Measurements from ENCODE around the gene DNAI1.
A peak's percentile ranks its signal among the peaks of the same experiment; 100 is the strongest.

The DNAI1 gene

GRCh38 chr9:34515959-34516358 is 57.4 kb downstream of the DNAI1 start:
- H3K4me1 ChIP-seq (ENCODE audit: control insufficient read depth in 5 of 5, insufficient read depth in 5 of 5, low read length in 5 of 5), result peaks cover 3 to 36% (median 16%) of the 10 kb centered on the region in 5 donors
- H3K36me3 ChIP-seq (ENCODE audit: control insufficient read depth in 5 of 5, insufficient read depth in 5 of 5, low read length in 5 of 5), result no peaks in the 10 kb centered on the region
- H3K9ac ChIP-seq (ENCODE audit: low read length in 5 of 5), result no peak overlapping the region
- no peaks in the 10 kb centered on the region for H3K9me3 ChIP-seq (ENCODE audit: control insufficient read depth in 5 of 5, low read length in 5 of 5)
- H3K27me3 ChIP-seq (ENCODE audit: control insufficient read depth in 5 of 5, insufficient read depth in 4 of 5, low read length in 5 of 5), result no peaks in the 10 kb centered on the region
- H3K27ac ChIP-seq (ENCODE audit: low read depth, low read length), result no peak overlapping the region
- H3K4me3 ChIP-seq (ENCODE audit: low read depth in 1 of 5, low read length in 5 of 5), result no peak overlapping the region

GRCh38 chr9:34517185-34517584 is 58.6 kb downstream of the DNAI1 start:
- Histone ChIP-seq H3K4me1 (ENCODE audit: control insufficient read depth in 5 of 5, insufficient read depth in 5 of 5, low read length in 5 of 5) (peaks cover 3 to 34% (median 16%) of the 10 kb centered on the region in 5 donors), H3K4me3 (ENCODE audit: low read depth in 1 of 5, low read length in 5 of 5) (no peak overlapping the region), H3K27me3 (ENCODE audit: control insufficient read depth in 5 of 5, insufficient read depth in 4 of 5, low read length in 5 of 5) (peaks cover 0 to 1% (median under 1%) of the 10 kb centered on the region in 5 donors), H3K9ac (ENCODE audit: low read length in 5 of 5) (no peak overlapping the region), H3K9me3 (ENCODE audit: control insufficient read depth in 5 of 5, low read length in 5 of 5) (no peaks in the 10 kb centered on the region), H3K36me3 (ENCODE audit: control insufficient read depth in 5 of 5, insufficient read depth in 5 of 5, low read length in 5 of 5) (no peaks in the 10 kb centered on the region), H3K27ac (ENCODE audit: low read depth, low read length) (no peak overlapping the region)

- Histone ChIP-seq H3K36me3 (ENCODE audit: control insufficient read depth in 5 of 5, insufficient read depth in 5 of 5, low read length in 5 of 5) (no peaks in the 10 kb centered on the region), H3K9me3 (ENCODE audit: control insufficient read depth in 5 of 5, low read length in 5 of 5) (no peaks in the 10 kb centered on the region), H3K27ac (ENCODE audit: low read depth, low read length) (no peak overlapping the region), H3K27me3 (ENCODE audit: control insufficient read depth in 5 of 5, insufficient read depth in 4 of 5, low read length in 5 of 5) (peaks cover 0 to 5% (median 4%) of the 10 kb centered on the region in 5 donors), H3K4me3 (ENCODE audit: low read depth in 1 of 5, low read length in 5 of 5) (no peak overlapping the region), H3K9ac (ENCODE audit: low read length in 5 of 5) (no peak overlapping the region), H3K4me1 (ENCODE audit: control insufficient read depth in 5 of 5, insufficient read depth in 5 of 5, low read length in 5 of 5) (peaks cover 3 to 30% (median 18%) of the 10 kb centered on the region in 5 donors)
Observed at GRCh38 chr9:34518110-34518616, 59.6 kb downstream of the DNAI1 start.

GRCh38 chr9:34518896-34519295 is 60.3 kb downstream of the DNAI1 start:
- H3K9me3 ChIP-seq (ENCODE audit: control insufficient read depth in 5 of 5, low read length in 5 of 5), result no peaks in the 10 kb centered on the region
- peaks cover 2 to 33% (median 23%) of the 10 kb centered on the region in 5 donors for H3K4me1 ChIP-seq (ENCODE audit: control insufficient read depth in 5 of 5, insufficient read depth in 5 of 5, low read length in 5 of 5)
- H3K27me3 ChIP-seq (ENCODE audit: control insufficient read depth in 5 of 5, insufficient read depth in 4 of 5, low read length in 5 of 5), result peaks cover 0 to 5% (median 4%) of the 10 kb centered on the region in 5 donors
- H3K27ac ChIP-seq (ENCODE audit: low read depth, low read length), result no peak overlapping the region
- no peaks in the 10 kb centered on the region for H3K36me3 ChIP-seq (ENCODE audit: control insufficient read depth in 5 of 5, insufficient read depth in 5 of 5, low read length in 5 of 5)
- H3K9ac ChIP-seq (ENCODE audit: low read length in 5 of 5), result no peak overlapping the region
- no peak overlapping the region for H3K4me3 ChIP-seq (ENCODE audit: low read depth in 1 of 5, low read length in 5 of 5)

GRCh38 chr9:34519321-34520020 is 60.9 kb downstream of the DNAI1 start:
- peaks cover 2 to 33% (median 23%) of the 10 kb centered on the region in 5 donors for H3K4me1 ChIP-seq (ENCODE audit: control insufficient read depth in 5 of 5, insufficient read depth in 5 of 5, low read length in 5 of 5)
- no peak overlapping the region for H3K4me3 ChIP-seq (ENCODE audit: low read depth in 1 of 5, low read length in 5 of 5)
- H3K27me3 ChIP-seq (ENCODE audit: control insufficient read depth in 5 of 5, insufficient read depth in 4 of 5, low read length in 5 of 5), result peaks cover 0 to 5% (median 4%) of the 10 kb centered on the region in 5 donors
- H3K27ac ChIP-seq (ENCODE audit: low read depth, low read length), result no peak overlapping the region
- H3K36me3 ChIP-seq (ENCODE audit: control insufficient read depth in 5 of 5, insufficient read depth in 5 of 5, low read length in 5 of 5), result no peaks in the 10 kb centered on the region
- peak overlapping the region in 1 of 5 donors; percentile 45 for H3K9ac ChIP-seq (ENCODE audit: low read length in 5 of 5)
- no peaks in the 10 kb centered on the region for H3K9me3 ChIP-seq (ENCODE audit: control insufficient read depth in 5 of 5, low read length in 5 of 5)

GRCh38 chr9:34520096-34520495 is 61.5 kb downstream of the DNAI1 start:
- peaks cover 0 to 5% (median 4%) of the 10 kb centered on the region in 5 donors for H3K27me3 ChIP-seq (ENCODE audit: control insufficient read depth in 5 of 5, insufficient read depth in 4 of 5, low read length in 5 of 5)
- peaks cover 2 to 33% (median 23%) of the 10 kb centered on the region in 5 donors for H3K4me1 ChIP-seq (ENCODE audit: control insufficient read depth in 5 of 5, insufficient read depth in 5 of 5, low read length in 5 of 5)
- H3K9ac ChIP-seq (ENCODE audit: low read length in 5 of 5), result no peak overlapping the region
- H3K9me3 ChIP-seq (ENCODE audit: control insufficient read depth in 5 of 5, low read length in 5 of 5), result no peaks in the 10 kb centered on the region
- no peaks in the 10 kb centered on the region for H3K36me3 ChIP-seq (ENCODE audit: control insufficient read depth in 5 of 5, insufficient read depth in 5 of 5, low read length in 5 of 5)
- H3K4me3 ChIP-seq (ENCODE audit: low read depth in 1 of 5, low read length in 5 of 5), result no peak overlapping the region
- no peak overlapping the region for H3K27ac ChIP-seq (ENCODE audit: low read depth, low read length)

GRCh38 chr9:34520505-34521385 is 62.1 kb downstream of the DNAI1 start:
- Histone ChIP-seq H3K4me1 (ENCODE audit: control insufficient read depth in 5 of 5, insufficient read depth in 5 of 5, low read length in 5 of 5) (peaks cover 2 to 33% (median 23%) of the 10 kb centered on the region in 5 donors), H3K27ac (ENCODE audit: low read depth, low read length) (no peak overlapping the region), H3K9me3 (ENCODE audit: control insufficient read depth in 5 of 5, low read length in 5 of 5) (no peaks in the 10 kb centered on the region), H3K27me3 (ENCODE audit: control insufficient read depth in 5 of 5, insufficient read depth in 4 of 5, low read length in 5 of 5) (peaks cover 0 to 5% (median 4%) of the 10 kb centered on the region in 5 donors), H3K36me3 (ENCODE audit: control insufficient read depth in 5 of 5, insufficient read depth in 5 of 5, low read length in 5 of 5) (no peaks in the 10 kb centered on the region), H3K4me3 (ENCODE audit: low read depth in 1 of 5, low read length in 5 of 5) (no peak overlapping the region), H3K9ac (ENCODE audit: low read length in 5 of 5) (no peak overlapping the region)

- no peak overlapping the region for H3K9ac ChIP-seq (ENCODE audit: low read length in 5 of 5)
Observed at GRCh38 chr9:34521406-34522045, 62.9 kb downstream of the DNAI1 start.

GRCh38 chr9:34522091-34522887 is 63.7 kb downstream of the DNAI1 start:
- H3K9me3 ChIP-seq (ENCODE audit: control insufficient read depth in 5 of 5, low read length in 5 of 5), result no peaks in the 10 kb centered on the region
- no peaks in the 10 kb centered on the region for H3K36me3 ChIP-seq (ENCODE audit: control insufficient read depth in 5 of 5, insufficient read depth in 5 of 5, low read length in 5 of 5)
- peak overlapping the region; percentile 20 to 59 (median 52) for H3K4me3 ChIP-seq (ENCODE audit: low read depth in 1 of 5, low read length in 5 of 5)
- H3K27ac ChIP-seq (ENCODE audit: low read depth, low read length), result no peak overlapping the region
- H3K9ac ChIP-seq (ENCODE audit: low read length in 5 of 5), result peak overlapping the region in 2 of 5 donors; percentile 53 to 59
- peaks cover 0 to 5% (median 4%) of the 10 kb centered on the region in 5 donors for H3K27me3 ChIP-seq (ENCODE audit: control insufficient read depth in 5 of 5, insufficient read depth in 4 of 5, low read length in 5 of 5)
- peaks cover 2 to 33% (median 23%) of the 10 kb centered on the region in 5 donors for H3K4me1 ChIP-seq (ENCODE audit: control insufficient read depth in 5 of 5, insufficient read depth in 5 of 5, low read length in 5 of 5)

More at GRCh38 chr9:34521406-34522045, 62.9 kb downstream of the DNAI1 start:
- no peaks in the 10 kb centered on the region for H3K9me3 ChIP-seq (ENCODE audit: control insufficient read depth in 5 of 5, low read length in 5 of 5)
- peaks cover 0 to 5% (median 4%) of the 10 kb centered on the region in 5 donors for H3K27me3 ChIP-seq (ENCODE audit: control insufficient read depth in 5 of 5, insufficient read depth in 4 of 5, low read length in 5 of 5)
- H3K4me3 ChIP-seq (ENCODE audit: low read depth in 1 of 5, low read length in 5 of 5), result no peak overlapping the region
- no peaks in the 10 kb centered on the region for H3K36me3 ChIP-seq (ENCODE audit: control insufficient read depth in 5 of 5, insufficient read depth in 5 of 5, low read length in 5 of 5)
- H3K4me1 ChIP-seq (ENCODE audit: control insufficient read depth in 5 of 5, insufficient read depth in 5 of 5, low read length in 5 of 5), result peaks cover 2 to 33% (median 23%) of the 10 kb centered on the region in 5 donors
- H3K27ac ChIP-seq (ENCODE audit: low read depth, low read length), result no peak overlapping the region

All from subcutaneous abdominal adipose tissue (tissue), 5 donors.